ENCODE results near the gene ARHGDIB. TPM values are rescaled to one million over a fixed set of nuclear protein-coding genes. Genes with fewer than 3 reads are reported as not detected.

Gene ARHGDIB
- total RNA-seq, 1 donor = 2.4 TPM

DNA sequence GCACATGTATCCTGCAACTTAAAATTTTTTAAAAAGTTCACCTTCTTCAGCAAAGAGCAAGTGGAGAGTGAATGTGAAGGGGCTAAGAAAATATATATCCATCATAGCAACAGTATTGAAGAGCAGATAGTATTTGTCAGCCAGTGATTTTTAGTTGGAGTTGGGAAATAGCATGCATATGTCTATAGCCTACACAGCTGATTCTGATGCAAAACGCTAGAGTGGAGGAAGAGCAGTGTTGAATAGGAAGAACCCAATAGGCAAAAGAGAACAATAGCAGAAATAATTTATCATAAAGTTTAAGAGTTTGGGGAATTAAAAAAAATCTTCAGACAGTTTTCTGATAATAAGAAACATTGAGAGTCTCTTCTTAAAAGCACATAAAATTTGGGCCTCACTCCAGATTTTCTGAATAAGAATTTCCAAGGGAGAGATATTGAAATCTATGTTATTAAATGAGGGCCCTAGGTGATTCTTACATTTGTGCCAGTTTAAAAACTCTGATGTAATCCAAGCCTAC is 23.4 kb upstream of the ARHGDIB start:
- no peak for DNase-seq (ENCODE audit: low read depth)
- no peak overlapping the region for H3K4me3 ChIP-seq (ENCODE audit: low read depth, low read length)
- no peak for TF ChIP-seq CTCF (IDR thresholded peaks at IDR 0.05; ENCODE audit: insufficient read depth, low read length)

DNA sequence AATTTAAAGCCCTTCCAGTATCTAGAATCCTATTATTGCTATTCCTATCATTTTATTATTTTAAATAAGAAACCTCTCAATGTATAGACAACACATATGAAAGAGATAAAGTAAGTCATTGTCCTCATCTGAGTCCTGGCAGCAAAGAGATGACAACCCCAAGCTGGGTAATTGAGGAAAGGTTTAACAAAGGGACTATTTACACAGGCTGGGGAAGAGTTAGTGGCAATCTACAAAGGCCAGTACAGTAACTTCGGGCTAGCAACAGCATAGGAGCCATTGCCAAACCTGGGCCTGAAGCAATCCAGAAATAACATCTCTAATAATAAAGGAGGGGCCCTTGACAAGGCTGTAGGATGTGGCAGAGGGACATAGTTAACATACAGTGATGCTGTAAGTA is 22.6 kb upstream of the ARHGDIB start:
- no peak for TF ChIP-seq CTCF (IDR thresholded peaks at IDR 0.05; ENCODE audit: insufficient read depth, low read length)
- no peak overlapping the region for H3K4me3 ChIP-seq (ENCODE audit: low read depth, low read length)
- no peak for DNase-seq (ENCODE audit: low read depth)

DNA sequence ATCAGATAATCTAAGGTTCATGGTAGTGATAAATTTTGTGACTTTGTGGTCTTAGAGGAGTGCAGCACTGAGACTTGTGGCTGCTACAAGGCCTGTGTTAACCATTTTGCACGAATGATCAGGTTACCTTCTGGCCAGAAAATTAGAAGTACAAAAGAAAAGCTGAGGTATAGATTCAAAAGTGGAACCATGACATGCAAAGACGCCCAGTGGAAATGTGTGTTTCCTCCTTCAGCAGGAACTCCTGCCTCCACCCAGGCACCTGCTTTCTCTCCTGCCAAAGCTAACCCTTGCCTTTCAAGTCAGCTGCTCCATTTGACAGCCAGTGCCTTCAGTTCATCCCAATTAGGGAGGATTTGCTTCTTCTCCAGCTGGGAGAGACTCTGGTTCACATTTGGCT is 21.6 kb upstream of the ARHGDIB start:
- no peak overlapping the region for H3K4me3 ChIP-seq (ENCODE audit: low read depth, low read length)
- DNase-seq (ENCODE audit: low read depth) = no peak
- TF ChIP-seq CTCF (IDR thresholded peaks at IDR 0.05; ENCODE audit: insufficient read depth, low read length) = no peak

GRCh38 chr12:14982562-14982961 is 21.2 kb upstream of the ARHGDIB start:
- no peak overlapping the region for H3K4me3 ChIP-seq (ENCODE audit: low read depth, low read length)
- peak; percentile 36 for DNase-seq (ENCODE audit: low read depth)
- TF ChIP-seq CTCF (IDR thresholded peaks at IDR 0.05; ENCODE audit: insufficient read depth, low read length) = no peak

DNA sequence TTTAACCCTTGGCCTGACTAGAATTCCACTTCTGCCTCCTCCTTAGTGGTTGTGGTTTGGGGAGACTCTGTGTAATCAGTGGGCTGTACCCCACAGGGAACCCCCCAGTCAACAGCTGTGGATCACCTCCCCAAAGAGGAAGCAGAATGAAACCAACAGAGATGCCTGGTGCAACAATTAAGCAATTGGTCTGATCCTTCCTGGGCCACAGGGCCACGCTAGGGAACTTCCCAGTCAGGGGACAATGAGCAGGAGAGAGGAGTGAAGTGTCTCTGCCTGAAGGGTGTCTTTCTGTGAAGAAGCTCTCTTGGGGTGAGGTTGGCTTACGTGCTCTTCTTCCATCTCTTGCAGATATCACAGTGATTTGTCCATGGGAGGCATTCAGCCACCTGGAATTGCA is 19.6 kb upstream of the ARHGDIB start:
- no peak for TF ChIP-seq CTCF (IDR thresholded peaks at IDR 0.05; ENCODE audit: insufficient read depth, low read length)
- no peak for DNase-seq (ENCODE audit: low read depth)

DNA sequence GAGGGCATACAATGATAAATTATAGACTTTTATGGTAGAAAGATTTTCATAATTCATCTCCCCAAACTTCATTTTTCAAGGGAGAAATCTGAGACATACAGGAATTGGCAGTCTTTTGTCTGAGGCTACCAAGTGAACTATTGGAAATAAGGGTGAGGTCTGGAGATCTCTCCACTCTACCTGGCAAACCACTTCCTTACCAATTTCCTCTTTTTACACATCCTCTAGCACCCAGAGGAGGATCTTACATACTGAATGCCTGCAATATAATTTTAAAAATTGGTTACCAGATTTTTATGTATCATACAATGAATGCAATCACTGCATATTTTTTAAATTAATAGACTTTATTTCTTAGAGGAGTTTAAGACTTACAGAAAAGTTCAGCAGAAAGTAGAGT is 18.1 kb upstream of the ARHGDIB start:
- DNase-seq (ENCODE audit: low read depth) = no peak
- TF ChIP-seq CTCF (IDR thresholded peaks at IDR 0.05; ENCODE audit: insufficient read depth, low read length) = no peak
- H3K4me3 ChIP-seq (ENCODE audit: low read depth, low read length) = no peak overlapping the region

More for the DNA sequence above, 19.6 kb upstream of the ARHGDIB start:
- H3K4me3 ChIP-seq (ENCODE audit: low read depth, low read length) = no peak overlapping the region

GRCh38 chr12:14976658-14977057 is 15.3 kb upstream of the ARHGDIB start:
- no peak for DNase-seq (ENCODE audit: low read depth)
- TF ChIP-seq CTCF (IDR thresholded peaks at IDR 0.05; ENCODE audit: insufficient read depth, low read length) = no peak
- H3K4me3 ChIP-seq (ENCODE audit: low read depth, low read length) = no peak overlapping the region
